Esophagus muscularis mucosa (tissue), 4 donors: ENCODE results near the gene SLC22A2. TPM values are rescaled to one million over a fixed set of nuclear protein-coding genes. Genes with fewer than 3 reads are reported as not detected.

Experiments
- DNase-seq: peaks from one replicate; pipeline ENCODE4 v3.0.0-alpha.2; 2017; ENCODE audit errors: extremely low spot score
- H3K27ac ChIP-seq, 4 donors: fragments of 200-600 bp; sonication (generic); replicated peaks in 1 of 4; 1 replicate in 3 of 4; 2 replicates in 1 of 4; pipeline ENCODE4 v1.5.1; 2016 to 2019; ENCODE audit warnings: mild to moderate bottlenecking in 1 of 4
- H3K27me3 ChIP-seq, 4 donors: fragments of 200-600 bp; sonication (generic); one replicate each; pipeline versions ENCODE4 v1.5.1 to v1.6.0; 2016 to 2019
- H3K36me3 ChIP-seq, 4 donors: fragments of 200-600 bp; sonication (generic); one replicate each; pipeline ENCODE4 v1.5.1; 2016 to 2019
- H3K4me1 ChIP-seq, 4 donors: fragments of 200-600 bp; sonication (generic); one replicate each; pipeline ENCODE4 v1.5.1; 2016 to 2019
- H3K4me3 ChIP-seq, 4 donors: fragments of 200-600 bp; sonication (generic); 1 replicate in 2 of 4; 2 replicates in 2 of 4; pipeline ENCODE4 v1.5.1; 2016 to 2019; ENCODE audit warnings: mild to moderate bottlenecking in 4 of 4, moderate library complexity in 1 of 4
- H3K9me3 ChIP-seq, 4 donors: fragments of 200-600 bp; sonication (generic); 1 replicate in 3 of 4; 2 replicates in 1 of 4; pipeline ENCODE4 v1.5.1; 2016 to 2019
- CTCF ChIP-seq, 3 experiments: fragments of 200-600 bp in 2 of 3; fragments of 450-650 bp in 1 of 3; sonication (generic) in 2 of 3; IDR thresholded peaks; one replicate each; pipeline ENCODE4 v1.5.1; 2017 to 2019; ENCODE audit warnings: antibody characterized with exemption in 3 of 3, mild to moderate bottlenecking in 2 of 3, moderate library complexity in 1 of 3
- EP300 ChIP-seq: sonication (generic); formaldehyde crosslinking; IDR thresholded peaks from one replicate; pipeline ENCODE4 v1.6.1; 2017; ENCODE audit warnings: antibody characterized with exemption
- POLR2A ChIP-seq: fragments of 450-650 bp; IDR thresholded peaks from one replicate; pipeline ENCODE4 v1.6.1; 2017; ENCODE audit warnings: antibody characterized with exemption, moderate library complexity, mild to moderate bottlenecking, low read depth
- POLR2AphosphoS5 ChIP-seq, 2 donors: sonication (generic); formaldehyde crosslinking; IDR thresholded peaks; one replicate each; pipeline ENCODE4 v1.6.1; 2017; ENCODE audit warnings: antibody characterized with exemption in 2 of 2
- WGBS: methylation state at CpG from one replicate; pipeline ENCODE4 v1.1.5; 2018; 5-methylcytosine and 5-hydroxymethylcytosine counted together
- intact Hi-C: fragments of 100-400 bp; cut with DNase I; formaldehyde crosslinking; loops from one replicate; pipeline ENCODE4 v1.15.1; 2023
- total RNA-seq, 4 donors: library from RNA; depleted of rRNA; stranded (reverse); fragments of >200 nt; gene quantifications; one replicate each; pipeline versions ENCODE4 v1.1.0 to v1.2.1, GENCODE V29; 2016

Gene SLC22A2
- total RNA-seq, 4 donors from 2014 or later, result 0.75 TPM; not detected in 3

- DNase-seq, result no peak
- H3K36me3 ChIP-seq, result no peaks in the 10 kb centered on the region
- TF ChIP-seq CTCF (IDR thresholded peaks at IDR 0.05), result no peak
- TF ChIP-seq POLR2AphosphoS5 (IDR thresholded peaks at IDR 0.05), result no peak
- TF ChIP-seq EP300, result no peak
- TF ChIP-seq POLR2A, result no peak
- H3K4me3 ChIP-seq, result no peak overlapping the region
- no peaks in the 10 kb centered on the region for H3K9me3 ChIP-seq
- peaks cover 0 to 10% (median 0%) of the 10 kb centered on the region in 4 donors for H3K4me1 ChIP-seq
- intact Hi-C loops, result no loop called here
- H3K27me3 ChIP-seq, result no peaks in the 10 kb centered on the region
- H3K27ac ChIP-seq, result no peak overlapping the region
- WGBS, result 76% methylated on average over 9 of the region's 9 CpGs
Measured at GRCh38 chr6:160173806-160174527, 84.7 kb downstream of the SLC22A2 start.

GRCh38 chr6:160172704-160173103 is 85.9 kb downstream of the SLC22A2 start:
- intact Hi-C loops, result no loop called here
- Histone ChIP-seq H3K27ac (no peak overlapping the region), H3K4me3 (no peak overlapping the region), H3K4me1 (peaks cover 0 to 10% (median 0%) of the 10 kb centered on the region in 4 donors), H3K9me3 (no peaks in the 10 kb centered on the region), H3K36me3 (no peaks in the 10 kb centered on the region), H3K27me3 (no peaks in the 10 kb centered on the region)
- 88% methylated on average over 5 of the region's 5 CpGs for WGBS
- no peak for DNase-seq
- TF ChIP-seq EP300 (no peak), CTCF (IDR thresholded peaks at IDR 0.05) (no peak), POLR2AphosphoS5 (IDR thresholded peaks at IDR 0.05) (no peak), POLR2A (no peak)

GRCh38 chr6:160170018-160170680 is 88.5 kb downstream of the SLC22A2 start:
- intact Hi-C loops, result no loop called here
- WGBS, result 53% methylated on average over 6 of the region's 6 CpGs
- Histone ChIP-seq H3K9me3 (no peaks in the 10 kb centered on the region), H3K4me3 (no peak overlapping the region), H3K4me1 (peaks cover 0 to 10% (median 0%) of the 10 kb centered on the region in 4 donors), H3K36me3 (no peaks in the 10 kb centered on the region), H3K27ac (no peak overlapping the region), H3K27me3 (no peaks in the 10 kb centered on the region)
- no peak for TF ChIP-seq EP300
- DNase-seq, result no peak

DNA sequence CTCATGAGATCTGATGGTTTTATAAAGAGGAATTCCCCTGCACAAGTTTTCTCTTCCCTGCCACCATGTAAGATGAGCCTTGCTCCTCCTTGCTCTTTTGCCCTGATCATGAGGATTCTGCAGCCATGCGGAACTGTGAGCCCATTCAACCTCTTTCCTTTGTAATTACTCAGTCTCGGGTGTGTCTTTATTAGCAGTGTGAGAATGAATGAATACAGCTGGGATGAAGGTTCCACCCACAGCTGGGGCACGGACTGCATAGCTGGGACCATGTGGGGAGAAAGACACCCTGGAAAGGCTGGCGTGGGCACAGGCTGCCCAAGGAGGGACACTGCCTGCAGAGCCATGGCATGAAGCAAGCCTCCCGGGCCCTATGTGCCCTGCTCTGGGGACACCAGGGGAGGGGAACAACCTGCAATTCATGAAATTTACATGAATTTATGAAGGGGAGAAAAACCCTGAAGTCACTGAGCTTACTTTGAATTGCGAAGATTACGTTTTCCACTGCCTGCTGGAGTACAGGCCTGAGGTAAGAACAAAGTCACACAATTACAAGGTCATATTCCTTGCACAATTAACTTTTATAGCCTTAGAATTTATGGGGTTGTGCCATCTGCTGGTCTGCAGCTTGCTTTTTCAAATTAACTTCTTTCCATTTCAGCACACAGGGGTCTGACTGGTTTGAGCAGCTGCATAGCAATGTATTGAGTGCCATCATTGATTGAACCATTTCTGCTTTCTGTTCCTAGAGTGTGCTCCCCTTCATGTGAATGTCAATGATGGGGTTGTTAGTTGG is 90.8 kb downstream of the SLC22A2 start:
- peaks cover 0 to 20% (median under 1%) of the 10 kb centered on the region in 4 donors for H3K4me1 ChIP-seq
- H3K36me3 ChIP-seq, result no peaks in the 10 kb centered on the region
- intact Hi-C loops, result no loop called here
- DNase-seq, result no peak
- no peak overlapping the region for H3K4me3 ChIP-seq
- TF ChIP-seq CTCF (IDR thresholded peaks at IDR 0.05) (no peak), EP300 (no peak), POLR2AphosphoS5 (IDR thresholded peaks at IDR 0.05) (no peak), POLR2A (no peak)
- H3K9me3 ChIP-seq, result no peaks in the 10 kb centered on the region
- no peaks in the 10 kb centered on the region for H3K27me3 ChIP-seq
- no peak overlapping the region for H3K27ac ChIP-seq
- WGBS, result 91% methylated on average over 7 of the region's 7 CpGs

Other genes starting within 250 kb of the SLC22A2 start
- under 1 TPM in 3 of 4 donors, not detected in 1; 0.26 to 0.52 (median 0.33) TPM for gene SLC22A1, start 137.0 kb downstream of the SLC22A2 start, total RNA-seq
- gene SLC22A3, start 89.6 kb upstream of the SLC22A2 start, total RNA-seq, result 10 to 100 TPM; 16.8 to 20.4 (median 18.9) TPM